NCI-H2227 (cell line): Measurements from ENCODE around the gene TRAPPC4.
A peak's percentile ranks its signal among the peaks of the same experiment; 100 is the strongest.
"Not testable (repeated sequence)": the region's sequence is repeated elsewhere in the genome, so short reads cannot be mapped to it uniquely, and the experiment has no call there.

Experiments
- DNase-seq: peaks from one replicate; lab custom pipeline; 2025; ENCODE audit not compliant: unreplicated experiment; lab: John Stamatoyannopoulos, UW

The TRAPPC4 gene

DNA sequence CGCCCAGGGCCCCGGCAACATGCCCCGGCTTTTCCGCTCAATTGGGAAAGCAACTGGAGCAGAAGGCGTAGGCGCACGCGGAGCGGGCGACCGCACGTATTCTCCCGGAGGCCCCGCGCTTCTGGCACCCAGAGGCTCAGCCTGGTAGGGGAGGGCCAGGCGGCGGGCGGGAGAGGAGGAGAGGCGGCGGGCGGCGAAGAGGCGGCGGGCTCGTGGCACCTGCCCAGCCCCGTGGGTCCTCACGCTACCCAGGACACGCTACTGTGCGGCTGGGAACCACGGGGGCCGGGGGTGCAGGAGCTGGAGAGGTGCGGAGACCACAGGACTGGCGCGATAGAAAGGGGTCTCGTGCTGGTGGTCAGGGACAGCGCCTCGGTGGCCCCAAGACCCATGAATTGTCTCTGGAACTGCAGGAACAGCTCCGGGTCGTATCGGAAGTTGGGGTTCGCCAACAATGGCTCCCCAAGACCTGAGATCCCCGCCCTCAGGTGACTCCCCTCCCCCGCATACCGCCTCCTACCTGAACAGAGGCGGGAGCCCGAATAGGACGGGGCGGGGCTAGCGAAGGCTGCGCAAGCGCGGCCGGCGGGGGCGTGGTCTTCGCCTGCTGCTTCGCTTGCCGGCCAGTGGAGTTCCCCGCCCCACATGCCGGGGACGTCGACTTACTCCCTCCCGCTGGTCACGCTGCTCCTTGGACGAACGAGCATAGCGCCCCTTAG is 11.9 kb downstream of the TRAPPC4 start, which contains the start of gene SLC37A4:
Gene SLC37A4, minus strand, starts transcription at position 549 of the 719 bp plus-strand sequence.
- peak; percentile 97 for DNase-seq

DNA sequence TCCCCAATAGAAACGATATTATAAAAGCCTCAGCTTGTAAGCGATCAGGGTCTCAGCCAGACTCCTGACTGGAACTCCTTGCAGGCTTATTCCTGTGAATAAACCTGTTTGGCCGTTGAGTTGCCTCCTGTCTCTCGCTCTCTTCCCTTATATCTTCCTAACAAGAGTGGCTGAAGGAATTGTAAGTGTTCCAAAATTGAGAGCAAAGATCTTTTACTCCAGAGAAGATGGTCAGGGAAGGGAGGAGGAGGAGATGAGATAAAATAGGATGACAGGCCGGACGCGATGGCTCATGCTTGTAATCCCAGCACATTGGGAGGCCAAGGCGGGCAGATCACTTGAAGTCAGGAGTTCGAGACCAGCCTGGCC is 13.3 kb downstream of the TRAPPC4 start:
- no peak for DNase-seq

DNA sequence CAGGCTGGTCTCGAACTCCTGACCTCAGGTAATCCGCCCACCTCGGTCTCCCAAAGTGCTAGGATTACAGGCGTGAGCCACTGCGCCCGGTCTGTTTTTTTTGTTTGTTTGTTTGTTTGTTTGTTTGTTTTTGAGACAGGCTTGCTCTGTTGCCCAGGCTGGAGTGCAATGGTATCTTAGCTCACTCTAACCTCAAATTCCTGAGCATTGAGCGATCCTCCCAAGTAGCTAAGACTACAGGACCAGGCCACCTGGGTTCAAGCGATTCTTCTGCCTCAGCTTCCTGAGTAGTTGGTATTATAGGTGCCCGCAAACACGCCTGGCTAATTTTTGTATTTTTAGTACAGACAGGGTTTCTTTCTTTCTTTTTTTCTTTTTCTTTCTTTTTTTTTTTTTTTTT is 14.9 kb downstream of the TRAPPC4 start:
- DNase-seq, result not testable (repeated sequence)

DNA sequence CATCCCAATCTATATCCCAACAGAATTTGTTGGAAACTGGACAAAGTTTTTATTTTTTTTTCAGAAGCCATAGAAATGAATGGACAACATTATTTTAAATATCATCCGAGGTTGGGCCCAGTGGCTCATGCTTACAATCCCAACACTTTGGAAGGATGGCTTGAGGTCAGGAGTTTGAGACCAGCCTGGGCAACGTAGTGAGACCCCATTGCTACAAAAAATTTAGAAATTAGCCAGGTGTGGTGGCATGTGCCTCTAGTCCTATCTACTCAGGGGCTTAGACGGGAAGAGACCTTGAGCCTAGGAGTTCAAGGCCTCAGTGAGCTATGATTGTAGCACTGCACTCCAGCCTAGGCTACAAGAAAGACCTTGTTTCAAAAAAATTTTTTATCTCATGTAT is 16.2 kb downstream of the TRAPPC4 start:
- no peak for DNase-seq

DNA sequence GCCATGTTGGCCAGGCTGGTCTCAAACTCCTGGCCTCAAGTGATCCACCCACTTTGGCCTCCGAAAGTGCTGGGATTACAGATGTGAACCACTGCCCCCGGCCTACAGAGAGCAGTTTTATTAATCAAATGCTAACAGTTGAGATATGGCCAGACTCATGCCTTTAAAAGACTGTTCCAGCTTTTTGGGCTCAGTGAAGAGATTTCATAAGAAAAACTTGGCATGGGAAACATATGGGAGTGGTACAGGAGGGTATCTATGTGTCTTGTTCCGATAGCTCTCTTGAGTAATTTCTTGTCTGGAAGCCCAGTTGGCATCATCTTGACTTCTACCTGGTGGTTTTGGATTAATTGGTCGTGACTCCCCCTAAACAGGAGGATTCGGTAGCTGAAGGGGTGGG is 20.3 kb downstream of the TRAPPC4 start:
- DNase-seq, result no peak

DNA sequence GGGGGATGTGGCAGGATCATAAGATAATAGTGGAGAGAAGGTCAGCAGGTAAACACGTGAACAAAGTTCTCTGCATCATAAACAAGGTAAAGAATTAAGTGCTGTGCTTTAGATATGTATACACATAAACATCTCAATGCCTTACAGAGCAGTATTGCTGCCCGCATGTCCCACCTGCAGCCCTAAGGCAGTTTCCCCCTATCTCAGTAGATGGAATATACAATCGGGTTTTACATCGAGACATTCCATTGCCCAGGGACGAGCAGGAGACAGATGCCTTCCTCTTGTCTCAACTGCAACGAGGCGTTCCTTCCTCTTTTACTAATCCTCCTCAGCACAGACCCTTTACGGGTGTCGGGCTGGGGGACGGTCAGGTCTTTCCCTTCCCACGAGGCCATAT is 20.9 kb downstream of the TRAPPC4 start:
- not testable (repeated sequence) for DNase-seq

DNA sequence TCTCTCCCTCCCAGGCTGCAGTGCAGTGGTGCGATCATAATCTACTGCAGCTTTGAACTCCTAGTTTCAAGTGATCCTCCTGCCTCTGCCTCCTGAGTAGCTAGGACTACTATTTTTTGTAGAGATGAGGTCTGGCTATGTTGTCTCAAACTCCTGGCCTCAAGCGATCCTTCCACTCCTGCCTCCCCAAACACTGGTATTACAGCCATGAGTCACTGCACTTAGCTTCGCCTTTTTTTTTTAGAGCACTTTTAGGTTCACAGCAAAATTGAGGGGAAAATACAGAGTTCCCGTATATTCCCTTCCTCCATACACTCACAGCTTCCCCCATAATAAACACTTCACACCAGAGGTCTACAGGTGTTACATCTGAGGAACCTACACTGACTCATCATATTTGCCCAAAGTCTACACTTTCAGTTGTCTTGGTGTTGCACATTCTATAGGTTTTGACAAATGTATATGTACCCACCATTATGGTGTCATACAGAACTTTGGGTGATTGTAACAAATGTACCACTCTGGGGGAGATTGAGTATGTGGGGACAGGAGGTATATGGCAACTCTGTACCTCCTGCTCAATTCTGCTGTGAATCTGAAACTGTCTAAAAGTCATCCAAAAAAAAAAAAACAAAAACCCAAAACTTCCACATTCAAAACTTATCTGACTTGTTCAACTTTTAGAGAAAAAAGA is 23.4 kb downstream of the TRAPPC4 start:
- DNase-seq, result no peak

DNA sequence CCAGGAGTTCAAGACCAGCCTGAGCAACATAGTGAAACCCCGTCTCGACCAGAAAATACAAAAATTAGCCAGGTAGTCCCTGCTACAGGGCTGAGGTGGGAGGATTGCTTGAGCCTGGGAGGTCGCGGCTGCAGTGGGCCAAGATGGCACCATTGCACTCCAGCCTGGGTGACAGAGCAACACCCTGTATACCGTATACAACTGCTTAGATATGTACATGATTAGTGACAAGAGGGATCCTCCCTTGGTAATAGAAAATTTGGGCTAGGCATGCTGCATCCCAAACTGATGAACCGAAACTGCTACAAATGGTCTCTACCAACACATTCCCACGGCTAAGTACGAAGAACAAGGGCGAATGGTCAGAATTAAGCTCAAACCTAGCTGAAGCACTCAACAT is 24.4 kb downstream of the TRAPPC4 start:
- DNase-seq, result no peak

DNA sequence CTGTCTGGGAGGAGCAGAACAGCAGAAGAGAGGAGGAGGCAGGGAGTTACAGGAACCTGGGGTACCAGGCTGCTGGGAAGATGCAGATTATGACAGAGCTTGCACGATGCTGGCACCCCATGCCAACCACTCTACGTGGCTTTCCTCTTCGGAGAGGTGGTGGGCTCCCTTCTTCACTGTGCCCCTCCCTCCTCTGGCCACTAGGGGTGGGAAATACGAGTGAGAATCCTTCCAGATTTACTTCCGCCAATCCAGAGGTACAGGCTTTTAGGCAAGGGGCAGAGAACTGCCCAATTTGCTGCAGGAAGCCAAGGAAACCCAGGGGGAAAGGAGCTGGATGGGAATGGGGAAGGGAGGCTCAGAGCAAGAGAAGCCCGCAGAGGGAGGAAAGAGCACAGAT is 26.1 kb downstream of the TRAPPC4 start:
- DNase-seq, result no peak

DNA sequence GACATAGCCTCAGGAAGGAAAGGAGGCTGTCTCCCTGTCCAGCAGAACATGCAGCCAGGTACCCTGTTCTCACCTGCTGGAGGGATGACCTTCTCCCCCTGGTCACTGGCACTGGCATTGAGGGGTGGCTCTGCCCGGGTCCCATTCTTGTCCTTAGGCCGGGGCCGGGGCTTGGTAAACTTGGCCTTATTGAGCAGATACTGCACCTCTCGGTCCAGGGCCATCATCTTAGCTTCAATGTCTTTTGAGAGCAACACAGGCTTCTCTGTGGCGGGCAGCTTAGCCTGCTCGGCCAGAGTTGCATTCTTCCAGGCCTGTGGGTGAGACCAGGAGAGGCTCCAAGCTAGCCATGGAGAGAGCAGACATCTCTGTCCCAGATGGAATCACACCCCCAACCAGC is 27.9 kb downstream of the TRAPPC4 start:
- DNase-seq, result no peak

DNA sequence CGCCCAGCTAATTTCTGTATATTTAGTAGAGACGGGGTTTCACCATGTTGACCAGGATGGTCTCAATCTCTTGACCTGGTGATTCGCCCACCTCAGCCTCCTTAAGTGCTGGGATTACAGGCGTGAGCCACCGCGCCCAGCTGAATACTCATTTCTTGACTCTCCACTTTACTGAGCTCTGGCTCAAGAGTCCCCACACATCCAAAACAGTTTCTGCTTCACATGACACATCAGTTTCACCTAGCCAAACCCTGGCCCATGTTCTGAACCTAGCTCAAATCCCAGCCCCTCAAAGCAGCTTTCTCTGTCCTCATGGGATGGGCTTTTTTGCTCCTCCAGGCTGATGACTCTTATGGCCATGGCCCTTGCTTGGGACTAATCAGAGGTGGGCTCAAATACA is 28.6 kb downstream of the TRAPPC4 start:
- DNase-seq, result no peak

DNA sequence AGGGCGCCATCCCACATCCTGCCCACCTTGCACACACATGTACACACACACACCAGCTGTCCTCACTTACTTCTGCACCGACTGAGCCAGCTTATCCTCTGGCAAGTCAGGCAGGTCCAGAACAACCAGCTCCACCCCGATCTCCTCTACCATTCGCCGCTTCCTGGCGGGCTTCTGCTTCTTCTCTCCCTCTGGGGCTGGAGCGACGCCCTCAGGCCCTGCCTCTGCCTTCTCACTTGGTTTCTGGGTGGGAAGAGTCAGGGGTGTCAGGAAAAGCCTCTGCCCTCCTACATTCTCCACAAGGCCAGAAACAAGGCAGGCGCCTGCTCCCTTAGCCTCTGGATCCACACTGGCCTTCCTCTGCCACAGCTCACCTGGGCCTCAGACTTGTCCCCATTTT is 30.1 kb downstream of the TRAPPC4 start:
- DNase-seq, result no peak

DNA sequence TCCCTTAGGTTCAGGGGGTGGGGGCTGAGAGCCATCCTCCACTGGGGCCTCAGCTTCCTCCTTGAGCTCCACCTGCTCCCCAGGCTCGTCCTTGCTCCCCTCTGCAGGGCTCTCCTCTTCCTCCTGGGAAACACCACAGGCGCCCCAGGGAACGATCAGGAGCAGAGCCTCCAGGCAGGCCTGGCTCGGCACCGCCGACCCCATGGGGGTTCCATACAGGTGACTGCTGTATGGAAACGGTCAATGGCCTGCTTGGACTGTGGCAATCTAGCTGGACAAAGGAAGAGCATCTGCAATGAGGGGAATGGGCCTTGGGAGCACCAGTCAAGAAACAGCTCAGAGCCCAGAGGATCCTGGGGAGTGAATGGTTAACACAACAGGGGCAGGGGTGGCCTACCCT is 30.5 kb downstream of the TRAPPC4 start:
- DNase-seq, result no peak

DNA sequence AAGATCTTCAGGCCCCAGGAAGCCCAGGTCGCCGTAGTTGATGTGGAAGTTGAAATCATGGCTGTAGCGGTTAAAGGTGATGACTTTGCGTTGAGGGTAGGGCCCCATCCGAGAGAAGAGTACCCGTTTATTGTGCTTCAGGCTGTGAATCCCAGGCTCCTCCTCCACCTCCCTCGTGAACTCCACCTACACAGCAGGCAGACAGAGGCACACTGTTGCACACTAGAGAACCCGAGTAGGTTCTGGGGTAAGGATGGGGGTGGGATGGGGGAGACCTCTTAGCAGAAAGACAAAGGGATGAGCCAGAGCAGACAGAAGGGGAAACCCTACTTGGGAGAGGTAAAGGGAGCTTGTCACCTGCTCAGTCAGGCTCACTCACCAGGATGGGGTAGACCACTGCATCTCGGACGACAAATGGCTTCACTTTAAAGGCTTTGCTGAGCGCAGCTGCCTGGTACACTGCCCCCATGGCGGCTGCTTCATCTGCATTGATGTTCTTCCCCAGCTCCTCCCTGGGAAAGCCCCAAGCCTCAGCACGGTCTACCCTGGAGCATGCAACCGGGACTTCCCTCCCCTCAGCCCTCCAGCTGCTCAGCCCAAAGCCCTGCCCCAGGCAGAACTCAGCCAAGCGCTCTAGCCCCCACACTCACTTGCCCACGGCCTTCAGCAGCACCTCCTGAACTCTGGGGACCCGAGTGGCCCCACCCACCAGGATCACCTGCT is 33.0 kb downstream of the TRAPPC4 start:
- no peak for DNase-seq

DNA sequence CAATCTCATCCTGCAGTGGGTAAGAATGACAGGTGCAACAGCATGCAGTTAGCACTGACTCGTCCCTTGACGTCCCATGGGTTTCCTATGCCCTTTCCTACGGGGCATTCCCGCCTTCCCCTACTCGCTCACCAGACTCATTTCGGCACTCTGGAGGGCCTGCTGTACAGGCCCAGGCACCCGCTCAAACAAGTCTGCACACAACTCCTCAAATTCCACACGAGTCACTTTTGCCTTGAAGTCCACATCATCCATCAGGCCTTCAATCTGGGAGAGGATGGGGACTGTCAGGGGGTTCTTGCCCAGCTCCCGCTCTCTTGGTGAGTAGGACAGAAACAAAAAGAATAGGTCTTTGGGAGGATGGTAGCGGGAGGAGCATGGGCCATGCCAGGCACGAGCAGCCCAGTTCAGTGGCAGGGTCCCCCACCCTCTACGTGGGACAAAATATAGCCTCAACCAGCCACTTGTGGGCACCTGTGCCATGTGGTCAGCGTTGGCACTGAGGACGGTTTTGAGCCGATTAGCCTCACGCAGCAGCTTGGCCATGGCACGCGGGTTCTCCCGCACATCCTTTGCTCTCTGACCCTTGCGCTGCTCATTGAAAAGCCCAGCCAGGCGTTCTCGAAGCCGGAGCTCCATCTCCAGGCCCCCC is 33.7 kb downstream of the TRAPPC4 start:
- no peak for DNase-seq

DNA sequence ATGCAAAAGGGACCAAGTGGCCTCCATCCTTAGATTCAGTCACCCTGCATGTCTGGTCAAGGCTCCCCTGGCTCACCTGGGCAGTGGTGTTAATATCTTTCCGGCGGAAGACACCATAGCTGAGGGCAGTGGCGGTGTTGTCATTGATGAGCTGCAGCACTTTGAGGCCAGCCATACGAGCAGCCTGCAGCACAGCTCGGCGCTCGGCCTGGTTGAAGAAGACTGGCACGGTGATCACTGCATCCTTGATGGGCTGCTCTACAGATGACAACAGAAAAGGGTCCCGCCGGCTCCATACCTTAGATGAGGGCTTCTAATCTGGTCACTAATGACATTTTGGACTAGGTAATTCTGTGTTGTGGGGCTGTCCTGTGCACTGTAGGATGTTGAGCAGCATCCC is 35.9 kb downstream of the TRAPPC4 start:
- DNase-seq, result no peak

DNA sequence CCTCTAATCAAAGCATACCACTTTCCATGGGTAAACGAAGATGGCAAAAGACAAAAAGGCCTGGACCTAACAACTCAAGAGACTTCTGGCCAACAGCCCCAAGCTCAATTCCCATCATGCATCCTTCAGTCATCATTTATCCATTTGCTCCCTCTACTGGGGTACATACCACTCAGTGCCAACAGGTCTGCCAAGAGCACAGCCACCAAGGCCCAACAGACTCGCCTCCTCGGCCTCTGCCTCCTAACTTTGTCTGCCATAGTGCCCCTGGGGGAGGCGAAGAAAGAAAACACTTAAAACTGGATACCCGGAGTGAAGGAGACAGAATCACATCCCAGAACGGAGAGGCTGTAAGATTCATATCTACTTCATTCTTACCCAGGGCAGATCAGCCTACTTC is 37.3 kb downstream of the TRAPPC4 start:
- DNase-seq, result no peak

DNA sequence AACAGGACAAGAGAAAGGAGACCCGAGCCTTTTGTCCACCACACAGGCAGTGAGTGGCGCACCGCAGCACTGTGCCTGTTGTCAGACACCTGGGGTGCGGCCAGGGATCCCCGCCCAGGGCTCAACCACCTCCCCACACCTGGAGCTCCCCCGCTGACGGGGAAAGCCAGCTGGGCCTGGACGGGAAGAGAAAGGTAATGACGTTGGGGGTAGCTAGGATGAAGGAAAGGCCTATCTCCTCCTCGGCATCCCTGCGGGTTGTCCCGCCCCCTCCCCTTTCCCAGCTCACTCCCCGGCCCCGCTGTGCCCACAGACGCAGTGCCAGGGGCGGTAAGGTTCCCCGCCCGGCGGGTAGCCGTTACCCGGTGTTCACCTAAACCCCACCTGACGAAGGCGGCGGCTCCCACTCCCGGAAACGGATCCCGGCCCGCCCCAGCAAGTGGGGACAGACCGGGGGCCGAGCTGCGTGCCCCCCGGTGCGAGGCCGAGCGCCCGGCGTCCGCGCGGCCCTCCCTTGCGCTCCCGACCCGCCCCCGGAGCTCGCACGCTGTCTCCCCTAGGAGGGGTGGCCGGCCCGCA is 37.9 kb downstream of the TRAPPC4 start:
- peak; percentile 42 for DNase-seq

DNA sequence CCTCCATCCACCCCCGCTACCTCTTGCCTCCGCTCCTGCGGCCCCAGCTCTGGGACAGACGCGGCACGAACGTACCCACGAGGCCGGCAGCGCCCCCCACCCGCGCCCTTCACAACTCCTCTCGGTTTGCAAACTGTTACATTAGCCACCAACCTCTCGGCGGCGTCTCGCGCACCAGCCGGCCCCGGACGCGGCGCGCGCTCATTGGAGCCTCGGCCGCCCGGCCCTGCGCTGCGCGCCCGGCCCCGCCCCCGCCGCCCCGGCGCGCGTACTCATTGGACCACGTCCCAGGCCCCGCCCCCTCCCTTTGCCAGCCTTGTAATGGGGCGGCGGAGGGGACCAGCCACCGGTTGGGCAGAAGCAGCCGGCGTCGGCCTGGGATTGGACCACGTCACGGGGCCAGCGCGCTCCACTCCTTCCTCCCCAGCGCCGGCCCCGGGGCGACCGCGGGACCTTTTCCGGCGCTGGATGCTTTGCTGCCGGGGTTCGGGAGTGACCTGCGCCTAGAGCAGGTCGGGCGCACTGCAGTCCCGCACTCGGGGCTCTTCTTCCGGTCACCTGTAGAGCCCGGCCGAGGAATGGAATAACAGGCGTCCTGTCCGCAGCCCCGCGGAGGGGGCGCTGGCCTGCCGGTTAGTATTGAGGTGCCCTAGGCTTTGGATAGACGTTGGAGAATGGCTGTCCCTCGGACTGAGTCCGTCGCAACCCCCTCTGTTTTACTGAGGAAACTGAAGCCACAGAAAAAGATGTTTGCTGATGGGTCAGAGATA is 38.6 kb downstream of the TRAPPC4 start, which contains the start of gene HYOU1:
Gene HYOU1, minus strand, starts transcription at position 206 of the 770 bp plus-strand sequence. CDS start 1,045 bp downstream, outside the sequence.
- peak; percentile 95 for DNase-seq

DNA sequence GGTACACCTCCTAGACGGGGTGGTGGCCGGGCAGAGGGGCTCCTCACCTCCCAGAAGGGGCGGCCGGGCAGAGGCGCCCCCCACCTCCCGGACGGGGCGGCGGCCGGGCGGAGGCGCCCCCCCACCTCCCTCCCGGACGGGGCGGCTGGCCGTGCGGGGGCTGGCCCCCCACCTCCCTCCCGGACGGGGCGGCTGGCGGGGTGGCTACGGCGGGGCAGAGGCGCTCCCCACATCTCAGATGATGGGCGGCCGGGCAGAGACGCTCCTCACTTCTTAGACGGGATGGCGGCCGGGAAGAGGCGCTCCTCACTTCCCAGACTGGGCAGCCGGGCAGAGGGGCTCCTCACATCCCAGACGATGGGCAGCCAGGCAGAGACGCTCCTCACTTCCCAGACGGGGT is 40.6 kb downstream of the TRAPPC4 start:
- not testable (repeated sequence) for DNase-seq
